Lower lobe of right lung (tissue), 2 donors: ENCODE data around the gene INSYN2A. TPM values are rescaled to one million over a fixed set of nuclear protein-coding genes. Genes with fewer than 3 reads are reported as not detected.

ENCODE experiments used
- ATAC-seq, 2 donors: fragments of 200-7000 bp; cut with Tn5 transposase; one replicate each; pipeline ENCODE4 v1.9.1; 2020 to 2022; ENCODE audit warnings: mild to moderate bottlenecking in 2 of 2, moderate library complexity in 2 of 2
- DNase-seq: peaks from one replicate; pipeline ENCODE4 v3.0.0-alpha.2; 2020
- H3K27ac ChIP-seq: fragments of 200-600 bp; one replicate; pipeline ENCODE4 v1.8.0; 2022
- H3K27me3 ChIP-seq: fragments of 200-600 bp; one replicate; pipeline ENCODE4 v1.8.0; 2022; ENCODE audit warnings: low read depth
- H3K36me3 ChIP-seq: fragments of 200-600 bp; one replicate; pipeline ENCODE4 v1.8.0; 2022; ENCODE audit warnings: mild to moderate bottlenecking
- H3K4me1 ChIP-seq: fragments of 200-600 bp; one replicate; pipeline ENCODE4 v1.8.0; 2022
- H3K4me3 ChIP-seq: fragments of 200-600 bp; one replicate; pipeline ENCODE4 v1.8.0; 2022; ENCODE audit warnings: mild to moderate bottlenecking
- H3K9me3 ChIP-seq: fragments of 200-600 bp; one replicate; pipeline ENCODE4 v1.8.0; 2022
- CTCF ChIP-seq: fragments of 200-600 bp; IDR thresholded peaks from one replicate; pipeline ENCODE4 v1.8.0; 2022; ENCODE audit warnings: antibody characterized with exemption, mild to moderate bottlenecking
- intact Hi-C: fragments of 100-400 bp; cut with DNase I; formaldehyde crosslinking; loops from one replicate; pipeline ENCODE4 v1.11.0; 2022
- total RNA-seq: library from RNA; stranded (reverse); fragmentation: NEBNext Ultra II Directional; extraction: Animal tissue kit (Norgen Biotek cat#: 25700); gene quantifications from one replicate; pipeline ENCODE4 v1.2.1, GENCODE V29; 2021
- donor health status: DM: no; HTN: yes; CAD: no; lungs with severe emphysema.

The INSYN2A gene
- total RNA-seq, 1 donor from 2014 or later = not detected

GRCh38 chr10:127218658-127219057, 22.3 kb upstream of the INSYN2A start:
- intact Hi-C loops = no loop called here
- Histone ChIP-seq H3K27me3 (no peaks in the 10 kb centered on the region), H3K4me1 (no peaks in the 10 kb centered on the region), H3K9me3 (no peaks in the 10 kb centered on the region), H3K27ac (no peak overlapping the region), H3K4me3 (no peak overlapping the region), H3K36me3 (no peaks in the 10 kb centered on the region)
- DNase-seq = no peak
- ATAC-seq = no peak
- no peak for TF ChIP-seq CTCF

- Histone ChIP-seq H3K36me3 (no peaks in the 10 kb centered on the region), H3K27me3 (no peaks in the 10 kb centered on the region), H3K4me3 (no peak overlapping the region), H3K4me1 (no peaks in the 10 kb centered on the region), H3K27ac (no peak overlapping the region), H3K9me3 (no peaks in the 10 kb centered on the region)
- ATAC-seq = no peak
- no peak for DNase-seq
- intact Hi-C loops = no loop called here
- no peak for TF ChIP-seq CTCF
Measured at GRCh38 chr10:127216786-127217185, 20.4 kb upstream of the INSYN2A start.

- no peak for ATAC-seq
- Histone ChIP-seq H3K9me3 (no peaks in the 10 kb centered on the region), H3K4me1 (no peaks in the 10 kb centered on the region), H3K27ac (no peak overlapping the region), H3K36me3 (no peaks in the 10 kb centered on the region), H3K27me3 (no peaks in the 10 kb centered on the region), H3K4me3 (no peak overlapping the region)
- DNase-seq = no peak
- intact Hi-C loops = no loop called here
- TF ChIP-seq CTCF = no peak
Measured at GRCh38 chr10:127216274-127216673, 19.9 kb upstream of the INSYN2A start.

GRCh38 chr10:127215866-127216265, 19.5 kb upstream of the INSYN2A start:
- H3K27me3 ChIP-seq = no peaks in the 10 kb centered on the region
- DNase-seq (no peak), ATAC-seq (no peak)
- H3K4me1 ChIP-seq = no peaks in the 10 kb centered on the region
- H3K27ac ChIP-seq = no peak overlapping the region
- no peak overlapping the region for H3K4me3 ChIP-seq
- no peak for TF ChIP-seq CTCF
- no peaks in the 10 kb centered on the region for H3K9me3 ChIP-seq
- H3K36me3 ChIP-seq = no peaks in the 10 kb centered on the region
- intact Hi-C loops = no loop called here

GRCh38 chr10:127210936-127211466, 14.6 kb upstream of the INSYN2A start:
- no peak overlapping the region for H3K27ac ChIP-seq
- no peak for TF ChIP-seq CTCF
- peaks cover 4% of the 10 kb centered on the region for H3K36me3 ChIP-seq
- no peaks in the 10 kb centered on the region for H3K4me1 ChIP-seq
- no peaks in the 10 kb centered on the region for H3K9me3 ChIP-seq
- no peak for ATAC-seq
- intact Hi-C loops = no loop called here
- H3K27me3 ChIP-seq = no peaks in the 10 kb centered on the region
- no peak for DNase-seq
- H3K4me3 ChIP-seq = no peak overlapping the region

- Histone ChIP-seq H3K27ac (no peak overlapping the region), H3K4me3 (no peak overlapping the region), H3K9me3 (no peaks in the 10 kb centered on the region), H3K27me3 (no peaks in the 10 kb centered on the region), H3K4me1 (no peaks in the 10 kb centered on the region), H3K36me3 (peaks cover 4% of the 10 kb centered on the region)
- no peak for TF ChIP-seq CTCF
- ATAC-seq (no peak), DNase-seq (no peak)
- intact Hi-C loops = no loop called here
Measured at GRCh38 chr10:127207081-127207480, 10.7 kb upstream of the INSYN2A start.
